Trophoblast cell (in vitro differentiated cells and primary cell): ENCODE results near the gene B4GALNT4.

Experiments used
- DNase-seq, 2 donors: peaks; one replicate each; pipeline ENCODE4 v3.0.0-alpha.2; 2016
- H2AFZ ChIP-seq: 2 replicates; pipeline ENCODE4 v1.6.1; 2013; ENCODE audit warnings: low read length, moderate library complexity, mild to moderate bottlenecking; ENCODE audit not compliant: insufficient read depth, poor library complexity
- H2AK5ac ChIP-seq: 2 replicates; pipeline ENCODE4 v1.6.1; 2013; ENCODE audit warnings: mild to moderate bottlenecking, low read length
- H2BK120ac ChIP-seq: 2 replicates; pipeline ENCODE4 v1.6.1; 2013; ENCODE audit warnings: low read length, mild to moderate bottlenecking, moderate library complexity; ENCODE audit not compliant: insufficient read depth, poor library complexity
- H2BK12ac ChIP-seq: 2 replicates; pipeline ENCODE4 v1.6.1; 2013; ENCODE audit warnings: mild to moderate bottlenecking, low read length, moderate library complexity
- H2BK5ac ChIP-seq: 2 replicates; pipeline ENCODE4 v1.6.1; 2013; ENCODE audit warnings: low read length, low read depth, moderate library complexity, mild to moderate bottlenecking; ENCODE audit not compliant: poor library complexity
- H3K14ac ChIP-seq: 2 replicates; pipeline ENCODE4 v1.6.1; 2013; ENCODE audit warnings: mild to moderate bottlenecking, low read length
- H3K18ac ChIP-seq: 2 replicates; pipeline ENCODE4 v1.6.1; 2013; ENCODE audit warnings: mild to moderate bottlenecking, low read length
- H3K23ac ChIP-seq: 2 replicates; pipeline ENCODE4 v1.6.1; 2013; ENCODE audit warnings: low read length
- H3K27ac ChIP-seq: 2 replicates; pipeline ENCODE4 v1.5.1; 2013; ENCODE audit warnings: low read depth, mild to moderate bottlenecking, inconsistent platforms, low read length, moderate library complexity
- H3K27me3 ChIP-seq: 2 replicates; pipeline ENCODE4 v1.6.1; 2013; ENCODE audit warnings: inconsistent platforms, mild to moderate bottlenecking, low read length, moderate library complexity; ENCODE audit not compliant: insufficient read depth
- H3K36me3 ChIP-seq, 2 experiments: 1 replicate in 1 of 2; 2 replicates in 1 of 2; pipeline ENCODE4 v1.6.1; 2013; ENCODE audit warnings: low read length in 2 of 2, mild to moderate bottlenecking in 2 of 2, moderate library complexity in 1 of 2; ENCODE audit not compliant: insufficient read depth in 2 of 2, control insufficient read depth in 1 of 2
- H3K4ac ChIP-seq: 2 replicates; pipeline ENCODE4 v1.6.1; 2013; ENCODE audit warnings: low read depth, mild to moderate bottlenecking, low read length, moderate library complexity
- H3K4me1 ChIP-seq, 2 experiments: 1 replicate in 1 of 2; 2 replicates in 1 of 2; pipeline ENCODE4 v1.6.1; 2013; ENCODE audit warnings: low read length in 2 of 2, mild to moderate bottlenecking in 2 of 2, moderate library complexity in 1 of 2; ENCODE audit not compliant: insufficient read depth in 2 of 2, control insufficient read depth in 1 of 2
- H3K4me2 ChIP-seq: 2 replicates; pipeline ENCODE4 v1.6.1; 2013; ENCODE audit warnings: inconsistent platforms, mild to moderate bottlenecking, low read length, moderate library complexity
- H3K4me3 ChIP-seq: 2 replicates; pipeline ENCODE4 v1.5.1; 2013; ENCODE audit warnings: mild to moderate bottlenecking, low read depth, low read length, inconsistent platforms
- H3K79me1 ChIP-seq: one replicate; pipeline ENCODE4 v1.6.1; 2013; ENCODE audit warnings: low read length
- H3K79me2 ChIP-seq: 2 replicates; pipeline ENCODE4 v1.6.1; 2013; ENCODE audit warnings: low read length, mild to moderate bottlenecking; ENCODE audit not compliant: control insufficient read depth, insufficient read depth, poor library complexity
- H3K9ac ChIP-seq: 2 replicates; pipeline ENCODE4 v1.6.1; 2013; ENCODE audit warnings: mild to moderate bottlenecking, low read length
- H3K9me3 ChIP-seq: 2 replicates; pipeline ENCODE4 v1.6.1; 2013; ENCODE audit warnings: low read depth, mild to moderate bottlenecking, control low read depth, inconsistent platforms, low read length; ENCODE audit not compliant: insufficient read depth
- H4K12ac ChIP-seq: 2 replicates; pipeline ENCODE4 v1.6.1; 2013; ENCODE audit warnings: low read depth, mild to moderate bottlenecking, low read length, moderate library complexity
- H4K8ac ChIP-seq: 2 replicates; pipeline ENCODE4 v1.6.1; 2013; ENCODE audit warnings: low read depth, mild to moderate bottlenecking, low read length, moderate library complexity
- H4K91ac ChIP-seq: one replicate; pipeline ENCODE4 v1.6.1; 2013; ENCODE audit warnings: low read depth, mild to moderate bottlenecking, low read length, moderate library complexity
- WGBS: extraction: QIAGEN DNeasy Blood & Tissue Kit; methylation state at CpG from one replicate; pipeline ENCODE4 v1.1.7; 2013; ENCODE audit warnings: missing lambda C conversion rate; ENCODE audit not compliant: insufficient read length, insufficient coverage; ENCODE audit errors: extremely low coverage; 5-methylcytosine and 5-hydroxymethylcytosine counted together

B4GALNT4 gene

DNA sequence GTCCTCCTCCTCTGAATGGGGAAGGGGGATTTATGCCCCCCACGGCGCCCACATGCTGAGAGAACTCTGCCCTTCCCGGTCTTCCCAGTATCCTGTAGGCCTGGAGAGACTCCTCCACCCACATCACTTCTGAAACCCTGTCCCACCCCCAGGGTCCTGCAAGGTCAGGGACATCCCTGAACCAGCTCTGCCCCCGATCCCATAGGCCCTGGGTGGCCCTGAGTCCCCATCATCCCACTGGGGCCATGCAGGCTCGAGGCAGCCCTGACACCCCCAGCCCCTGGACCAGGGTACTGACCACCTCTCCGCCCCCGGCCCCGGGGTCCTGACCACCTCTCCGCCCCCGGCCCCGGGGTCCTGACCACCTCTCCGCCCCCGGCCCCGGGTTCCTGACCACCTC lies 11.7 kb downstream of the B4GALNT4 start:
- Histone ChIP-seq H2AFZ (no peak overlapping the region), H3K4me3 (no peak overlapping the region), H3K4me1 (no peaks in the 10 kb centered on the region), H3K27me3 (peaks cover 4% of the 10 kb centered on the region), H3K79me2 (no peaks in the 10 kb centered on the region), H2BK12ac (no peak overlapping the region), H3K23ac (no peak overlapping the region), H4K12ac (no peak overlapping the region), H3K18ac (no peak overlapping the region), H2BK120ac (no peak overlapping the region), H4K8ac (no peak overlapping the region), H3K4ac (no peak overlapping the region), H4K91ac (no peak overlapping the region), H2AK5ac (no peak overlapping the region), H3K14ac (no peak overlapping the region), H3K9me3 (peaks cover 10% of the 10 kb centered on the region), H3K79me1 (no peaks in the 10 kb centered on the region), H3K27ac (no peak overlapping the region), H2BK5ac (no peak overlapping the region), H3K36me3 (peaks cover 19 to 20% of the 10 kb centered on the region in 2 experiments), H3K4me2 (no peak overlapping the region), H3K9ac (no peak overlapping the region)
- no CpG with 5 or more reads among the region's 14 CpGs for WGBS
- DNase-seq, result no peak

GRCh38 chr11:381501-382072 lies 12.3 kb downstream of the B4GALNT4 start:
- H3K9ac ChIP-seq, result no peak overlapping the region
- no peak overlapping the region for H3K18ac ChIP-seq
- H3K27me3 ChIP-seq, result peaks cover 4% of the 10 kb centered on the region
- no peaks in the 10 kb centered on the region for H3K4me1 ChIP-seq
- H3K23ac ChIP-seq, result no peak overlapping the region
- no peak overlapping the region for H4K8ac ChIP-seq
- H3K14ac ChIP-seq, result no peak overlapping the region
- H4K12ac ChIP-seq, result no peak overlapping the region
- H3K27ac ChIP-seq, result no peak overlapping the region
- no peak for DNase-seq
- no peak overlapping the region for H3K4ac ChIP-seq
- H2BK12ac ChIP-seq, result no peak overlapping the region
- peaks cover 15% of the 10 kb centered on the region for H3K9me3 ChIP-seq
- H3K79me2 ChIP-seq, result no peaks in the 10 kb centered on the region
- H2BK5ac ChIP-seq, result no peak overlapping the region
- H3K4me3 ChIP-seq, result no peak overlapping the region
- H3K36me3 ChIP-seq, result peaks cover 19 to 20% of the 10 kb centered on the region in 2 experiments
- H3K4me2 ChIP-seq, result no peak overlapping the region
- H2AFZ ChIP-seq, result no peak overlapping the region
- H2BK120ac ChIP-seq, result no peak overlapping the region
- WGBS, result no CpG with 5 or more reads among the region's 35 CpGs
- H4K91ac ChIP-seq, result no peak overlapping the region
- no peaks in the 10 kb centered on the region for H3K79me1 ChIP-seq
- H2AK5ac ChIP-seq, result no peak overlapping the region

DNA sequence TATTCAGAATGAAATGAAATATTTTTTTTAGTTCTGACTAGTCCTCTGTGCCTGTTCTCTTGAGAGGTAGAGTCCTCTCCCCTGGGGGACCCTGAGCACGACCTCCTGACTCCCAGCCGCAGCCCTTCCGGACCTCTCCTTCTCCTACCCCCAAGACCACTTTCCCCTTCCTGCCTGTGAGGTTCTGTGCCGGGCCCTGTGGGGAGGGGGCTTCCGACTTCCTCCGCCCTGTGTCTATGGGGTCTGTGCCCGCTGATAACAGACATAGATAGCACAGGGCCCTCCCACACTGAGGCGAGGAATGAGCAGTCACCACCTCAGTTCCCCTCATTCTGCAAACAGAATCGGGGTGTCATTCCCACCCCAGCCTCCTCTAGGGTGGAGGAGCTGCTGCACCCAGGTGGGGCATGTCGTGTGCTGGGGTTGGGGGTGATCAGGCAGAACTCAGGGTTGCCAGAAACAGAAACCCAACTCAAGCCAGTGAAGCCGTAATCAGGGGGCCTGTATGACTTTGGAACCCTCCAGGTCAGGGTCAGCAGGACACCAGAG lies 12.9 kb downstream of the B4GALNT4 start:
- no peak overlapping the region for H3K4ac ChIP-seq
- no peak overlapping the region for H3K18ac ChIP-seq
- H2AFZ ChIP-seq, result no peak overlapping the region
- H3K4me3 ChIP-seq, result no peak overlapping the region
- DNase-seq, result no peak
- no CpG with 5 or more reads among the region's 11 CpGs for WGBS
- no peak overlapping the region for H2BK5ac ChIP-seq
- H4K8ac ChIP-seq, result no peak overlapping the region
- H3K9me3 ChIP-seq, result peaks cover 17% of the 10 kb centered on the region
- H4K12ac ChIP-seq, result no peak overlapping the region
- H3K9ac ChIP-seq, result no peak overlapping the region
- no peak overlapping the region for H3K27ac ChIP-seq
- H3K36me3 ChIP-seq, result peaks cover 15 to 19% of the 10 kb centered on the region in 2 experiments
- H2AK5ac ChIP-seq, result no peak overlapping the region
- no peak overlapping the region for H4K91ac ChIP-seq
- peaks cover 4% of the 10 kb centered on the region for H3K27me3 ChIP-seq
- H3K79me1 ChIP-seq, result no peaks in the 10 kb centered on the region
- no peak overlapping the region for H2BK120ac ChIP-seq
- H2BK12ac ChIP-seq, result no peak overlapping the region
- H3K14ac ChIP-seq, result no peak overlapping the region
- H3K79me2 ChIP-seq, result no peaks in the 10 kb centered on the region
- H3K23ac ChIP-seq, result no peak overlapping the region
- H3K4me1 ChIP-seq, result no peaks in the 10 kb centered on the region
- no peak overlapping the region for H3K4me2 ChIP-seq

DNA sequence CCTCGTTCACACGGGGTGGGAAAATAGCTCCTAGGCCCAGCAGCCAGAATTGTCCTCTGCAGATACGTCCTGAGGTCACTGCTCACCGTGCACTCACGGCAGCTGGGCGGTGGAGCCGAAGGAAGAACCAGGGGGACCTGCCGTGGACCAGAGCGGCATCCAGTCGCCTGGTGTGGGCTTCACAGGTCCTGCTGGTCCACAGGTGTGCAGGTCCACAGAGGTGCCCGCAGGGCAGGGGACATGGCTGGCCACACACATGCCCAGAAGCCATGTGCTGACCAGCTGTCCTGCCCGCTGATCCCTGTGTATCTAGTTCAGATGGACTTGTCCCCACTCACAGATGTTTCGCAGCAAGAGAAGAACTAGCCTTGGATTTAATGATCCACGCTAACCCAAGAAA lies 14.1 kb downstream of the B4GALNT4 start:
- H4K91ac ChIP-seq, result no peak overlapping the region
- H4K8ac ChIP-seq, result no peak overlapping the region
- WGBS, result no CpG with 5 or more reads among the region's 14 CpGs
- H3K4me1 ChIP-seq, result no peaks in the 10 kb centered on the region
- no peak overlapping the region for H2BK12ac ChIP-seq
- H3K36me3 ChIP-seq, result peaks cover 11 to 16% of the 10 kb centered on the region in 2 experiments
- no peak overlapping the region for H3K27ac ChIP-seq
- no peak for DNase-seq
- no peak overlapping the region for H3K4ac ChIP-seq
- no peak overlapping the region for H2AFZ ChIP-seq
- H2AK5ac ChIP-seq, result no peak overlapping the region
- H3K9ac ChIP-seq, result no peak overlapping the region
- H3K4me3 ChIP-seq, result no peak overlapping the region
- peaks cover 19% of the 10 kb centered on the region for H3K9me3 ChIP-seq
- H3K14ac ChIP-seq, result no peak overlapping the region
- no peak overlapping the region for H3K23ac ChIP-seq
- peaks cover 4% of the 10 kb centered on the region for H3K27me3 ChIP-seq
- no peak overlapping the region for H4K12ac ChIP-seq
- H2BK120ac ChIP-seq, result no peak overlapping the region
- H2BK5ac ChIP-seq, result no peak overlapping the region
- no peaks in the 10 kb centered on the region for H3K79me1 ChIP-seq
- no peak overlapping the region for H3K18ac ChIP-seq
- no peak overlapping the region for H3K4me2 ChIP-seq
- H3K79me2 ChIP-seq, result no peaks in the 10 kb centered on the region
